Nephron progenitor cell (in vitro differentiated cells): ENCODE results near the gene DNAJC15.
"Not testable (repeated sequence)": the region's sequence is repeated elsewhere in the genome, so short reads cannot be mapped to it uniquely, and the experiment has no call there.

Experiments
- DNase-seq: peaks from one replicate; pipeline ENCODE4 v3.0.0; 2021
- H3K27ac Mint-ChIP-seq: 2 replicates; pipeline ENCODE4 v1.8.0; 2021; ENCODE audit warnings: mild to moderate bottlenecking, moderate library complexity, mixed read lengths
- H3K27me3 Mint-ChIP-seq: 2 replicates; pipeline ENCODE4 v1.8.0; 2021; ENCODE audit warnings: mild to moderate bottlenecking, low read depth, mixed read lengths; ENCODE audit not compliant: poor library complexity
- H3K36me3 Mint-ChIP-seq: 2 replicates; pipeline ENCODE4 v1.8.0; 2021; ENCODE audit warnings: low read depth, mixed read lengths
- H3K4me1 Mint-ChIP-seq: 2 replicates; pipeline ENCODE4 v1.8.0; 2021; ENCODE audit warnings: mixed read lengths
- H3K4me3 Mint-ChIP-seq: 2 replicates; pipeline ENCODE4 v1.8.0; 2021; ENCODE audit warnings: mild to moderate bottlenecking, moderate library complexity, mixed read lengths
- H3K9me3 Mint-ChIP-seq: 2 replicates; pipeline ENCODE4 v1.8.0; 2021; ENCODE audit warnings: mild to moderate bottlenecking, moderate library complexity, mixed read lengths
- CTCF ChIP-seq: fragments of 200-600 bp; sonication (generic); IDR thresholded peaks from 2 replicates; pipeline ENCODE4 v1.5.0; 2021; ENCODE audit warnings: antibody characterized with exemption

The DNAJC15 gene

GRCh38 chr13:43033038-43033437, 9.7 kb downstream of the DNAJC15 start:
- Mint-ChIP-seq H3K27ac (no peak overlapping the region), H3K36me3 (peaks cover 65% of the 10 kb centered on the region), H3K4me1 (peaks cover 24% of the 10 kb centered on the region), H3K9me3 (peaks cover 37% of the 10 kb centered on the region), H3K4me3 (no peak overlapping the region), H3K27me3 (no peaks in the 10 kb centered on the region)
- no peak for TF ChIP-seq CTCF
- no peak for DNase-seq

- DNase-seq = no peak
- Mint-ChIP-seq H3K36me3 (peaks cover 79% of the 10 kb centered on the region), H3K4me1 (peaks cover 39% of the 10 kb centered on the region), H3K27me3 (no peaks in the 10 kb centered on the region), H3K4me3 (no peak overlapping the region), H3K9me3 (peaks cover 48% of the 10 kb centered on the region), H3K27ac (peak overlapping the region; percentile 61)
- no peak for TF ChIP-seq CTCF
Measured at GRCh38 chr13:43036351-43037250, 13.2 kb downstream of the DNAJC15 start.

GRCh38 chr13:43039966-43040365, 16.6 kb downstream of the DNAJC15 start:
- peak overlapping the region; percentile 54 for H3K27ac Mint-ChIP-seq
- H3K4me3 Mint-ChIP-seq = no peak overlapping the region
- TF ChIP-seq CTCF = no peak
- no peak for DNase-seq
- H3K27me3 Mint-ChIP-seq = no peaks in the 10 kb centered on the region
- H3K36me3 Mint-ChIP-seq = peaks cover 76% of the 10 kb centered on the region
- H3K9me3 Mint-ChIP-seq = peaks cover 34% of the 10 kb centered on the region
- peaks cover 36% of the 10 kb centered on the region for H3K4me1 Mint-ChIP-seq

GRCh38 chr13:43040581-43041368, 17.4 kb downstream of the DNAJC15 start:
- H3K27me3 Mint-ChIP-seq, DNase-seq, H3K4me3 Mint-ChIP-seq: not testable (repeated sequence)
- H3K9me3 Mint-ChIP-seq = peaks cover 38% of the 10 kb centered on the region
- peaks cover 32% of the 10 kb centered on the region for H3K4me1 Mint-ChIP-seq
- H3K27ac Mint-ChIP-seq = peak overlapping the region; percentile 37
- H3K36me3 Mint-ChIP-seq = peaks cover 81% of the 10 kb centered on the region

- no peak for TF ChIP-seq CTCF
- Mint-ChIP-seq H3K4me1 (peaks cover 32% of the 10 kb centered on the region), H3K36me3 (peaks cover 87% of the 10 kb centered on the region), H3K9me3 (peaks cover 44% of the 10 kb centered on the region), H3K27ac (peak overlapping the region; percentile 29), H3K27me3 (no peaks in the 10 kb centered on the region), H3K4me3 (no peak overlapping the region)
- no peak for DNase-seq
Measured at GRCh38 chr13:43041369-43041921, 18.1 kb downstream of the DNAJC15 start.

- Mint-ChIP-seq H3K4me3 (no peak overlapping the region), H3K27me3 (no peaks in the 10 kb centered on the region), H3K4me1 (peaks cover 27% of the 10 kb centered on the region), H3K27ac (no peak overlapping the region), H3K36me3 (peaks cover 92% of the 10 kb centered on the region), H3K9me3 (peaks cover 48% of the 10 kb centered on the region)
- TF ChIP-seq CTCF = no peak
- no peak for DNase-seq
Measured at GRCh38 chr13:43042410-43042921, 19.1 kb downstream of the DNAJC15 start.
